Lower leg skin (tissue), 3 donors: Measurements from ENCODE around the gene PARD6B.

Experiments
- POLR2A ChIP-seq, 2 donors: fragments of 450-650 bp; IDR thresholded peaks; one replicate each; pipeline ENCODE4 v1.6.1; 2016 to 2017; ENCODE audit warnings: antibody characterized with exemption in 2 of 2, mild to moderate bottlenecking in 1 of 2, moderate library complexity in 1 of 2
- TF ChIP-seq, protein P1 (sequence below), 3 donors: fragments of 450-650 bp; IDR thresholded peaks; one replicate each; pipeline ENCODE4 v1.5.1; 2016; ENCODE audit warnings: antibody characterized with exemption in 3 of 3, mild to moderate bottlenecking in 3 of 3, moderate library complexity in 2 of 3

DNA sequence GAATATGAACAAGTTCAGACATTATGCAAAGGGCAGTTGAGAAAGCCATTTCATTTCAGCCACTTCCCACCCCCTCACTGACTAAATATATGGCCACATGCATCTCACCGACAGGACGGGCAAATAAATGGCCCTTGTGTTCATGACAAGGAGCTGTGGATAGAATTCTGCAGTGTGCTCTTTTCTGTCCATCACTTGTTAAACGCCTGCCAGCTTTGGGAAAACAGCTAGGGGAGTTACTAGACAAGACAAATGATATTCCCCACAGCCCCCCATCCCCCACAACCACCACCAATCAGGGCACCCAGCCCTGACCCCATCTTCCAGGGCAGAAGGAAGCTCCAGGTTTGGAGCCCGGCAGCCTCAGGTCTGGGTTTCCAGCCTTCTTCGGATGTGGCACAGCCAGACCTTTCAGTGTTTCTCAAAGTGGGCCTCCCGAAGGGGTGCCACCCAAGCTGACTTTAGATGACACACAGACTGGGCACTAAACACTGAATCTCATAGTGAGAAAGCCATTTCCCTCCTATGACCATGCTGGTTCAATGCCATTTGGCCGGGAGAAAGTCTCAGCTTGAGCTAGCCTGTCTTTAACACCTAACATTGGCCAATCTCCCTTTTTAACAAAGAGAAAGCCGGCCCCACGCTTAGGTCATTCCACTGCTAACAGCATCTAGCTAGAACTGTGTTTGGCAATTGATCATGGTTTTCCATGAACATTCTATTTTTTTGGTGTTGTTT is 36.1 kb upstream of the PARD6B start:
- TF ChIP-seq, protein P1, sequence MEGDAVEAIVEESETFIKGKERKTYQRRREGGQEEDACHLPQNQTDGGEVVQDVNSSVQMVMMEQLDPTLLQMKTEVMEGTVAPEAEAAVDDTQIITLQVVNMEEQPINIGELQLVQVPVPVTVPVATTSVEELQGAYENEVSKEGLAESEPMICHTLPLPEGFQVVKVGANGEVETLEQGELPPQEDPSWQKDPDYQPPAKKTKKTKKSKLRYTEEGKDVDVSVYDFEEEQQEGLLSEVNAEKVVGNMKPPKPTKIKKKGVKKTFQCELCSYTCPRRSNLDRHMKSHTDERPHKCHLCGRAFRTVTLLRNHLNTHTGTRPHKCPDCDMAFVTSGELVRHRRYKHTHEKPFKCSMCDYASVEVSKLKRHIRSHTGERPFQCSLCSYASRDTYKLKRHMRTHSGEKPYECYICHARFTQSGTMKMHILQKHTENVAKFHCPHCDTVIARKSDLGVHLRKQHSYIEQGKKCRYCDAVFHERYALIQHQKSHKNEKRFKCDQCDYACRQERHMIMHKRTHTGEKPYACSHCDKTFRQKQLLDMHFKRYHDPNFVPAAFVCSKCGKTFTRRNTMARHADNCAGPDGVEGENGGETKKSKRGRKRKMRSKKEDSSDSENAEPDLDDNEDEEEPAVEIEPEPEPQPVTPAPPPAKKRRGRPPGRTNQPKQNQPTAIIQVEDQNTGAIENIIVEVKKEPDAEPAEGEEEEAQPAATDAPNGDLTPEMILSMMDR (IDR thresholded peaks at IDR 0.05): no peak
- TF ChIP-seq POLR2A (IDR thresholded peaks at IDR 0.05): no peak
